GM12878 (cell line): ENCODE results near the gene TMC8. TPM values are rescaled to one million over a fixed set of nuclear protein-coding genes. Genes with fewer than 3 reads are reported as not detected.

ENCODE experiments used
- ATAC-seq: fragments of 200-7000 bp; cut with Tn5 transposase; 3 replicates; pipeline ENCODE4 v1.9.1; 2020; ENCODE audit warnings: mild to moderate bottlenecking, moderate library complexity
- BruUV-seq: library from RNA; stranded (reverse); fragments of 400-500 nt; replicated peaks from 2 replicates; lab custom pipeline; 2021; lab: Mats Ljungman, UMichigan
- CTCF ChIA-PET: fragments of 300-600 bp; sonication (Branson Sonifier 250); formaldehyde crosslinking; extraction: SDS; loops from one replicate; lab custom pipeline; 2021; ENCODE audit warnings: inconsistent platforms; lab: Yijun Ruan, JAX
- POLR2A ChIA-PET: fragments of 350-600 bp; formaldehyde crosslinking; extraction: SDS; loops from one replicate; lab custom pipeline; 2021; ENCODE audit warnings: inconsistent platforms; lab: Charles Lee
- RAD21 ChIA-PET: fragments of 300-600 bp; sonication (Branson Sonifier 250); formaldehyde crosslinking; loops from one replicate; lab custom pipeline; 2023; ENCODE audit warnings: antibody characterized with exemption; ENCODE audit not compliant: unreplicated experiment; lab: Charles Lee
- SMC1A ChIA-PET: fragments of 300-600 bp; sonication (Branson Sonifier 250); formaldehyde crosslinking; loops from one replicate; lab custom pipeline; 2023; ENCODE audit not compliant: unreplicated experiment, uncharacterized antibody; lab: Charles Lee
- DNase-seq: peaks from one replicate; pipeline ENCODE4 v3.0.0-alpha.2; 2011; ENCODE audit warnings: low read depth, low spot score
- FAIRE-seq: peaks from 3 replicates; lab custom pipeline; 2011; peaks lifted over from hg19 to GRCh38; lab: Jason Lieb, UNC
- H2AFZ ChIP-seq: 2 replicates; pipeline ENCODE4 v1.6.0; 2011; ENCODE audit warnings: low read depth, low read length, control low read depth; ENCODE audit not compliant: control insufficient read depth
- H3K27ac ChIP-seq: 2 replicates; pipeline ENCODE4 v1.5.1; 2011; ENCODE audit warnings: control low read depth; ENCODE audit not compliant: control insufficient read depth, insufficient read depth
- H3K27me3 ChIP-seq, 2 experiments: replicated peaks in 1 of 2; 2 replicates each; pipeline versions ENCODE4 v1.6.0 to v1.6.1; 2011; ENCODE audit warnings: low read length in 1 of 2; ENCODE audit not compliant: control insufficient read depth in 2 of 2, insufficient read depth in 2 of 2
- H3K36me3 ChIP-seq, 2 experiments: 2 replicates each; pipeline ENCODE4 v1.5.1; 2011; ENCODE audit warnings: low read length in 1 of 2; ENCODE audit not compliant: control insufficient read depth in 2 of 2, insufficient read depth in 2 of 2
- H3K4me1 ChIP-seq: 2 replicates; pipeline ENCODE4 v1.6.1; 2011; ENCODE audit warnings: mild to moderate bottlenecking, low read length, moderate library complexity, mixed read lengths; ENCODE audit not compliant: control insufficient read depth, insufficient read depth
- H3K4me2 ChIP-seq: 2 replicates; pipeline ENCODE4 v1.6.0; 2011; ENCODE audit warnings: control low read depth; ENCODE audit not compliant: control insufficient read depth, insufficient read depth
- H3K4me3 ChIP-seq: fragments of 200-600 bp; sonication (generic); 2 replicates; pipeline ENCODE4 v1.5.1; 2016
- H3K79me2 ChIP-seq: 2 replicates; pipeline ENCODE4 v1.6.0; 2011; ENCODE audit warnings: low read length; ENCODE audit not compliant: control insufficient read depth, insufficient read depth
- H3K9ac ChIP-seq: 2 replicates; pipeline ENCODE4 v1.8.0; 2011; ENCODE audit warnings: low read length, control low read depth, mixed read lengths; ENCODE audit not compliant: control insufficient read depth, insufficient read depth
- H3K9me3 ChIP-seq: replicated peaks from 3 replicates; pipeline ENCODE4 v1.5.1; 2011; ENCODE audit warnings: mild to moderate bottlenecking, low read length; ENCODE audit not compliant: control insufficient read depth, insufficient read depth
- H4K20me1 ChIP-seq: 2 replicates; pipeline ENCODE4 v1.6.0; 2011; ENCODE audit not compliant: control insufficient read depth, insufficient read depth
- BACH1 ChIP-seq: fragments of 450-650 bp; IDR thresholded peaks from 2 replicates; pipeline ENCODE4 v1.6.1; 2017; ENCODE audit warnings: mild to moderate bottlenecking, borderline replicate concordance
- CHD2 ChIP-seq: IDR thresholded peaks from 2 replicates; pipeline ENCODE4 v1.6.1; 2011; ENCODE audit warnings: low read depth, low read length, improper control_type of control experiment, borderline replicate concordance
- ETV6 ChIP-seq, 2 experiments: fragments of 450-650 bp in 1 of 2; IDR thresholded peaks in 1 of 2; conservative IDR thresholded peaks in 1 of 2; 2 replicates each; pipeline ENCODE4 v1.6.1; 2014; ENCODE audit warnings: antibody characterized with exemption in 1 of 2, borderline replicate concordance in 1 of 2, low read depth in 1 of 2, mild to moderate bottlenecking in 1 of 2, moderate library complexity in 1 of 2
- FOXM1 ChIP-seq: IDR thresholded peaks from 2 replicates; pipeline ENCODE4 v1.6.1; 2012; ENCODE audit warnings: low read depth, mild to moderate bottlenecking, inconsistent platforms, low read length, moderate library complexity
- NR2C1 ChIP-seq: fragments of 450-650 bp; IDR thresholded peaks from 2 replicates; pipeline ENCODE4 v1.6.1; 2017; ENCODE audit warnings: antibody characterized with exemption, mild to moderate bottlenecking, moderate library complexity
- PML ChIP-seq: IDR thresholded peaks from 2 replicates; pipeline ENCODE4 v1.6.1; 2012; ENCODE audit warnings: low read length, inconsistent platforms
- POLR2A ChIP-seq: IDR thresholded peaks from 2 replicates; pipeline ENCODE4 v1.6.1; 2011; ENCODE audit warnings: low read depth, mild to moderate bottlenecking, low read length
- POLR2AphosphoS5 ChIP-seq: IDR thresholded peaks from 2 replicates; pipeline ENCODE4 v1.6.1; 2011; ENCODE audit warnings: mild to moderate bottlenecking, low read length, inconsistent platforms
- POU2F2 ChIP-seq: IDR thresholded peaks from 3 replicates; pipeline ENCODE4 v1.6.1; 2011; ENCODE audit warnings: low read depth, mild to moderate bottlenecking, low read length, borderline replicate concordance
- RCOR1 ChIP-seq: conservative IDR thresholded peaks from 2 replicates; pipeline ENCODE4 v1.6.1; 2012; ENCODE audit warnings: low read depth, low read length, improper control_type of control experiment
- RUNX3 ChIP-seq: IDR thresholded peaks from 2 replicates; pipeline ENCODE4 v1.6.1; 2012; ENCODE audit warnings: low read length, inconsistent platforms
- SMAD5 ChIP-seq: IDR thresholded peaks from 2 replicates; pipeline ENCODE4 v1.6.1; 2016; ENCODE audit warnings: antibody characterized with exemption, low read depth
- TAF1 ChIP-seq: IDR thresholded peaks from 2 replicates; pipeline ENCODE4 v1.6.1; 2011; ENCODE audit warnings: mild to moderate bottlenecking, low read depth, low read length, borderline replicate concordance
- YY1 ChIP-seq: IDR thresholded peaks from 2 replicates; pipeline ENCODE4 v1.6.1; 2011; ENCODE audit warnings: low read depth, mild to moderate bottlenecking, low read length
- WGBS: methylation state at CpG from one replicate; pipeline ENCODE4 v1.1.6; 2016; ENCODE audit warnings: low lambda C conversion rate; ENCODE audit not compliant: insufficient replicate concordance, insufficient coverage; ENCODE audit errors: missing lambda C conversion rate; 5-methylcytosine and 5-hydroxymethylcytosine counted together
- in situ Hi-C: fragments of 300-500 bp; cut with MboI; formaldehyde crosslinking; loops from 9 replicates; pipeline ENCODE4 v1.14.3; 2018; ENCODE audit warnings: mixed read lengths
- intact Hi-C: fragments of 100-400 bp; cut with micrococcal nuclease; formaldehyde crosslinking; loops from one replicate; pipeline ENCODE4 v1.14.2; 2022; ENCODE audit not compliant: unreplicated experiment
- polyA plus RNA-seq, 11 experiments: library from polyadenylated mRNA; depleted of rRNA in 4 of 11; unstranded in 6 of 11; stranded (reverse) in 5 of 11; fragments of >200 nt; fragmentation: Nextera tagmentation in 4 of 11; fragmentation: Illumina TruSeq in 1 of 11; extraction: Ambion mirVana in 4 of 11; extraction: Trizol in 1 of 11; gene quantifications; 1 replicate in 1 of 11; 2 replicates in 10 of 11; pipeline versions ENCODE4 v1.2.1 to v1.2.3, GENCODE V29; 2011 to 2016; ENCODE audit warnings: inconsistent platforms in 2 of 11, missing spikeins in 2 of 11, low read depth in 1 of 11
- total RNA-seq, 4 experiments: library from RNA; depleted of rRNA in 3 of 4; stranded (reverse); fragments of >200 nt in 3 of 4; fragmentation: Illumina TruSeq in 1 of 4; extraction: Trizol in 1 of 4; gene quantifications; 2 replicates each; pipeline versions ENCODE4 v1.2.1 to v1.2.3, GENCODE V29; 2013 to 2021
- TF ChIP-seq, protein P1 (sequence below): fragments of 450-650 bp; conservative IDR thresholded peaks from 2 replicates; pipeline ENCODE4 v1.6.1; 2017; ENCODE audit warnings: mild to moderate bottlenecking, moderate library complexity
- TF ChIP-seq, protein P2 (sequence below): IDR thresholded peaks from 2 replicates; pipeline ENCODE4 v1.6.1; 2012; ENCODE audit warnings: low read depth, low read length, improper control_type of control experiment

The TMC8 gene
- total and polyA plus RNA-seq, 10 of the 15 experiments (the other 5 are each of a cell fraction or from before 2014, with no cell fraction given), result 2.7 to 128 (median 40.0) TPM

DNA sequence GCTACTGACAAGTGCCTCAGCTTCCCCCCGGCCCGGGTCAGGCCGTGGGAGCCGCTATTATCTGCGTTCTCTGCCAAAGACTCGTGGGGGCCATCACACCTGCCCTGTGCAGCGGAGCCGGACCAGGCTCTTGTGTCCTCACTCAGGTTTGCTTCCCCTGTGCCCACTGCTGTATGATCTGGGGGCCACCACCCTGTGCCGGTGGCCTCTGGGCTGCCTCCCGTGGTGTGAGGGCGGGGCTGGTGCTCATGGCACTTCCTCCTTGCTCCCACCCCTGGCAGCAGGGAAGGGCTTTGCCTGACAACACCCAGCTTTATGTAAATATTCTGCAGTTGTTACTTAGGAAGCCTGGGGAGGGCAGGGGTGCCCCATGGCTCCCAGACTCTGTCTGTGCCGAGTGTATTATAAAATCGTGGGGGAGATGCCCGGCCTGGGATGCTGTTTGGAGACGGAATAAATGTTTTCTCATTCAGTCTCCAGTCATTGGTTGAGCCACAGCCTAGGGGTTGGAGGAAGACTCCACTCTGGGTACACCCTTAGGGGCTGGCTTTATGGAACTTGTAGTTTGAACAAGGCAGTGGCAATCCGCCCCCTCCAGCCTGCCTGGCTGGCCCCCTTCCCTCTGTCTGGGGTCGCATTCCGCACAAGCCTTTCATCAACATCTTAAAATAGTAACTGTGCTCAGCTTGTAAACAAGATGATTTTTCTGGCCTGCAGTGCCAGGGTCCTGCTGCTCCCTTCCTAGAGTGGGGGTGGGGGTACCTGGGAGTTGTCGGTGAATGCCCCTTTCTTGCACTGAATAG is 41.9 kb downstream of the TMC8 start (continued):
- TF ChIP-seq, protein P1, sequence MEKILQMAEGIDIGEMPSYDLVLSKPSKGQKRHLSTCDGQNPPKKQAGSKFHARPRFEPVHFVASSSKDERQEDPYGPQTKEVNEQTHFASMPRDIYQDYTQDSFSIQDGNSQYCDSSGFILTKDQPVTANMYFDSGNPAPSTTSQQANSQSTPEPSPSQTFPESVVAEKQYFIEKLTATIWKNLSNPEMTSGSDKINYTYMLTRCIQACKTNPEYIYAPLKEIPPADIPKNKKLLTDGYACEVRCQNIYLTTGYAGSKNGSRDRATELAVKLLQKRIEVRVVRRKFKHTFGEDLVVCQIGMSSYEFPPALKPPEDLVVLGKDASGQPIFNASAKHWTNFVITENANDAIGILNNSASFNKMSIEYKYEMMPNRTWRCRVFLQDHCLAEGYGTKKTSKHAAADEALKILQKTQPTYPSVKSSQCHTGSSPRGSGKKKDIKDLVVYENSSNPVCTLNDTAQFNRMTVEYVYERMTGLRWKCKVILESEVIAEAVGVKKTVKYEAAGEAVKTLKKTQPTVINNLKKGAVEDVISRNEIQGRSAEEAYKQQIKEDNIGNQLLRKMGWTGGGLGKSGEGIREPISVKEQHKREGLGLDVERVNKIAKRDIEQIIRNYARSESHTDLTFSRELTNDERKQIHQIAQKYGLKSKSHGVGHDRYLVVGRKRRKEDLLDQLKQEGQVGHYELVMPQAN, result 0 out of 2 replicates have a peak, but pooled peaks have one; percentile 31
- 0 out of 2 replicates have a peak, but pooled peaks have one; percentile 44 for TF ChIP-seq CHD2
- peak; percentile 3; the same call in 1 of the 2 replicates for TF ChIP-seq POLR2AphosphoS5
- TF ChIP-seq NR2C1, result no peak
- TF ChIP-seq BACH1, result peak; percentile 24; the same call in 1 of the 2 replicates
- peak; percentile 60 for TF ChIP-seq POLR2A

DNA sequence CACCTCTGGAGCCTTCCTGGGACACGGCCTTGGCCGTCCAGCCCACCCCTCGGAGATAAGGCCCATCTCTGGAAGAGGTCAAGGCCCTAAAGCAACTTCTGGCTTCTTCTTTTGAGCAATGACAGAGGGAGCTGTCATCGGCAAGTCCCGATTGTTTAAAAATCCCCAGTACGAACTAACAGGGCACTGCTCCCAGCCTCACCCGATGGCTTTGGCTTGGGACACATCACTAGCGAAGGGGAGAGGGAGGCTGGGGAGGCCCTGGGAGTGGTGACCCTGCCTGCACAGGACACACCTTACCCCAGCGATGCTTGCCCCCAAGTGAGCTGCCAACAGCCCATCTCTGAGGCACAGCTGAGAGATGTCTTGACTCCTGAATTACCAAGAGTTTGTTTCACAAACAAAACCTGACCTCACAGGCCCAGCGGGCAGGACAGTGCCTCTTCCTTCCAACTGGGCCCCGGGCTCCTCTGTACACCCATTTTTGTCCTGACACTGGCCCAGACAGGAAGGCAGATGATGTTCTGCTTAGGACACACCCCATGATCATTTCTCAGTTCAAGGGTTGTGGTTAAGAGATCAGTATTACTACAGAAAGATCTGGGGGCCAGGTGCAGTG is 42.6 kb downstream of the TMC8 start:
- intact Hi-C loops (loop anchor here (2.0 kb wide), 1 partner anchor 38 kb away; no protein-coding TSS in a partner anchor), in situ Hi-C loops (loop anchor here (25.0 kb wide), 1 partner anchor 1911 kb away; the partner anchor contains the start of gene UBALD2)
- ChIA-PET SMC1A (interaction anchor here (0.5 to 7.4 kb wide), 15 partner anchors 9 to 154 kb away, joined by 3 to 51 read pairs (median 5); partner anchors contain the start of genes C17orf99 and TMC8), CTCF (interaction anchor here (0.8 to 9.0 kb wide), 13 partner anchors 9 to 88 kb away, joined by 3 to 132 read pairs (median 6); partner anchors contain the start of genes AFMID, C17orf99, TK1 and TMC6), POLR2A (interaction anchor here (0.6 to 8.7 kb wide), 15 partner anchors 11 to 58 kb away, joined by 3 to 85 read pairs (median 6); partner anchors contain the start of genes C17orf99, TK1, TMC6 and TMC8), RAD21 (interaction anchor here (0.6 to 8.6 kb wide), 10 partner anchors 11 to 78 kb away, joined by 3 to 83 read pairs (median 4); partner anchors contain the start of gene TMC8)
- no peak overlapping the region for H2AFZ ChIP-seq
- peak overlapping the region; percentile 86 for H3K27ac ChIP-seq
- peaks cover 55% of the 10 kb centered on the region for H3K79me2 ChIP-seq
- peaks cover 2 to 26% of the 10 kb centered on the region in 2 experiments; a peak in 3 of 4 replicates for H3K36me3 ChIP-seq
- H3K4me3 ChIP-seq, result peak overlapping the region; percentile 70
- whole genome bisulfite sequencing, result 5% methylated on average over 11 of the region's 11 CpGs
- no peaks in the 10 kb centered on the region for H3K9me3 ChIP-seq
- no peaks in the 10 kb centered on the region for H3K27me3 ChIP-seq
- H4K20me1 ChIP-seq, result no peaks in the 10 kb centered on the region; the same call in 1 of the 2 replicates
- BruUV-seq, result no TSS peak
- peak overlapping the region; percentile 96 for H3K4me2 ChIP-seq
- peaks cover 64% of the 10 kb centered on the region for H3K4me1 ChIP-seq
- FAIRE-seq (no peak), ATAC-seq (peak; percentile 54), DNase-seq (peak; percentile 66)
- peak overlapping the region; percentile 54 for H3K9ac ChIP-seq
- TF ChIP-seq, protein P2, sequence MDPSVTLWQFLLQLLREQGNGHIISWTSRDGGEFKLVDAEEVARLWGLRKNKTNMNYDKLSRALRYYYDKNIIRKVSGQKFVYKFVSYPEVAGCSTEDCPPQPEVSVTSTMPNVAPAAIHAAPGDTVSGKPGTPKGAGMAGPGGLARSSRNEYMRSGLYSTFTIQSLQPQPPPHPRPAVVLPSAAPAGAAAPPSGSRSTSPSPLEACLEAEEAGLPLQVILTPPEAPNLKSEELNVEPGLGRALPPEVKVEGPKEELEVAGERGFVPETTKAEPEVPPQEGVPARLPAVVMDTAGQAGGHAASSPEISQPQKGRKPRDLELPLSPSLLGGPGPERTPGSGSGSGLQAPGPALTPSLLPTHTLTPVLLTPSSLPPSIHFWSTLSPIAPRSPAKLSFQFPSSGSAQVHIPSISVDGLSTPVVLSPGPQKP, result no peak
- TF ChIP-seq RCOR1 (no peak), TAF1 (peak; percentile 21; the same call in 1 of the 2 replicates), FOXM1 (no peak), ETV6 (conservative IDR thresholded peaks at IDR 0.05 in 1 of 2, IDR thresholded peaks at IDR 0.05 in 1 of 2; ENCODE audit: borderline replicate concordance in 1 of 2, low read depth in 1 of 2) (no peak), SMAD5 (peak; percentile 40; the same call in 1 of the 2 replicates), POLR2A (no peak; the same call in none of the 2 replicates), YY1 (no peak), POU2F2 (peak; percentile 22; the same call in 1 of the 3 replicates), RUNX3 (peak; percentile 75), PML (peak; percentile 68; the same call in 1 of the 2 replicates)
